ENCODE results near the gene GPR146. TPM values are rescaled to one million over a fixed set of nuclear protein-coding genes. Genes with fewer than 3 reads are reported as not detected.

The GPR146 gene, protein sequence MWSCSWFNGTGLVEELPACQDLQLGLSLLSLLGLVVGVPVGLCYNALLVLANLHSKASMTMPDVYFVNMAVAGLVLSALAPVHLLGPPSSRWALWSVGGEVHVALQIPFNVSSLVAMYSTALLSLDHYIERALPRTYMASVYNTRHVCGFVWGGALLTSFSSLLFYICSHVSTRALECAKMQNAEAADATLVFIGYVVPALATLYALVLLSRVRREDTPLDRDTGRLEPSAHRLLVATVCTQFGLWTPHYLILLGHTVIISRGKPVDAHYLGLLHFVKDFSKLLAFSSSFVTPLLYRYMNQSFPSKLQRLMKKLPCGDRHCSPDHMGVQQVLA
- 10 to 100 TPM in 1 of 3 donors, 1 to 10 TPM in 2; 3.5 to 13.0 (median 5.7) TPM for total RNA-seq
- long read RNA-seq, donor 1, transcript GPR146-205 (2 exons, 534 nt) = minor isoform, 5 of 25 reads
- long read RNA-seq, donor 1, transcript GPR146-203 (2 exons, 1,053 nt) = major isoform, 6 of 25 reads
- long read RNA-seq, donor 1, partial matches to known transcripts = 2 of 25 reads
- long read RNA-seq, donor 1, other reads (novel, unspliced or antisense) = 8 of 25 reads
- long read RNA-seq, donor 2, partial matches to known transcripts = 0 of 5 reads
- long read RNA-seq, donor 2, other reads (novel, unspliced or antisense) = 0 of 5 reads

DNA sequence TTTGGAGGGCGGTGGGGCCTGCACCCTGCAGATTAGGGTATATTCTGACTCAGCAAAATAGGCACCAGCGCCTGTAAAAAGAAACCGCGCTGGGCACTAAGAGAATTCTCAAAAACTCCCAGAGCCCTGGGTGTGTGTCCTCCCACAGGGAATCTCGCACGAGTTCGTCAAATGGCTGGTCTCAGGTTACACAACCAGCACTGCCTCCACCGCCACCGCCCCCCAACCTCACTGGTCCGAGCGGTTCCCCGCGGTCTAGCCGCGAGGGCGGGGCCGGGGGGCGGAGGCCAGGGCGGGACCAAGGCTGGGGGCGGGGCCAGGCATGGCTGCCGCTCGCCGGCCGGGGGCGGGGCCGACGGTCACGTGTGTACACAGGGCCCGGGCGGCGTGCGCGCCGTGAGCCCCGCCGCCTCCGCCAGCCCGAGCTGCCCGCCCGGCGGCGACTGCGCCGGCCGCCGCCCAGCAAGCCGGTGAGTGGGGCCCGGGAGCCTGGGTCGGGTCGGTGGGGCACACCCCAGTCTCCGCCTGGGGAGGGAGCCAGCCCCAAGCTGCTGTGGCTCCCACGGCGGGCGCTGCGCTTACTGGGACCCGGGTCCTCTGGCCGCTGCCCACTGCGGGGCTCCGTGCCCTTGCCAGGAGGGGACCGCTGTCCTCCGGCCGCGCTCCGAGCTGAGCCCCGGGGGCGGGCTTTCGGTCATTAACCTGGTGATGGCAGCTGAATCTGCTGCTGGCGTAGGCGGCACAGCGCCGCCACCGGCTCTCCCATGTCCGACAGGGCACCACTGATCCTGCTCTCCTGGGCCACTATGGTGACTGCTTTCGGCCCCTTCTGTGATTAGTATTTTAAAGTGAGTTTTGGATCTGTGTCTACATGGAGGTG is at the start of gene GPR146:
GPR146 (plus strand) TSS at position 358 of the 880 bp plus-strand sequence. CDS start 12,970 bp downstream, outside the sequence.
- ATAC-seq (peak; percentile 92), DNase-seq (peak; percentile 96 to 99 (median 99))
- Histone ChIP-seq H3K9me3 (no peaks in the 10 kb centered on the region), H3K4me3 (peak within 1 kb of the TSS; percentile 18), H3K36me3 (ENCODE audit: low read depth) (no peaks in the 10 kb centered on the region), H3K4me1 (ENCODE audit: low read depth) (peaks cover 30% of the 10 kb centered on the region)
- intact Hi-C loops (cut with DNase I, micrococcal nuclease) = no loop called here
- TF ChIP-seq, protein P1, sequence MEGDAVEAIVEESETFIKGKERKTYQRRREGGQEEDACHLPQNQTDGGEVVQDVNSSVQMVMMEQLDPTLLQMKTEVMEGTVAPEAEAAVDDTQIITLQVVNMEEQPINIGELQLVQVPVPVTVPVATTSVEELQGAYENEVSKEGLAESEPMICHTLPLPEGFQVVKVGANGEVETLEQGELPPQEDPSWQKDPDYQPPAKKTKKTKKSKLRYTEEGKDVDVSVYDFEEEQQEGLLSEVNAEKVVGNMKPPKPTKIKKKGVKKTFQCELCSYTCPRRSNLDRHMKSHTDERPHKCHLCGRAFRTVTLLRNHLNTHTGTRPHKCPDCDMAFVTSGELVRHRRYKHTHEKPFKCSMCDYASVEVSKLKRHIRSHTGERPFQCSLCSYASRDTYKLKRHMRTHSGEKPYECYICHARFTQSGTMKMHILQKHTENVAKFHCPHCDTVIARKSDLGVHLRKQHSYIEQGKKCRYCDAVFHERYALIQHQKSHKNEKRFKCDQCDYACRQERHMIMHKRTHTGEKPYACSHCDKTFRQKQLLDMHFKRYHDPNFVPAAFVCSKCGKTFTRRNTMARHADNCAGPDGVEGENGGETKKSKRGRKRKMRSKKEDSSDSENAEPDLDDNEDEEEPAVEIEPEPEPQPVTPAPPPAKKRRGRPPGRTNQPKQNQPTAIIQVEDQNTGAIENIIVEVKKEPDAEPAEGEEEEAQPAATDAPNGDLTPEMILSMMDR (IDR thresholded peaks at IDR 0.05) = peak; percentile 41

DNA sequence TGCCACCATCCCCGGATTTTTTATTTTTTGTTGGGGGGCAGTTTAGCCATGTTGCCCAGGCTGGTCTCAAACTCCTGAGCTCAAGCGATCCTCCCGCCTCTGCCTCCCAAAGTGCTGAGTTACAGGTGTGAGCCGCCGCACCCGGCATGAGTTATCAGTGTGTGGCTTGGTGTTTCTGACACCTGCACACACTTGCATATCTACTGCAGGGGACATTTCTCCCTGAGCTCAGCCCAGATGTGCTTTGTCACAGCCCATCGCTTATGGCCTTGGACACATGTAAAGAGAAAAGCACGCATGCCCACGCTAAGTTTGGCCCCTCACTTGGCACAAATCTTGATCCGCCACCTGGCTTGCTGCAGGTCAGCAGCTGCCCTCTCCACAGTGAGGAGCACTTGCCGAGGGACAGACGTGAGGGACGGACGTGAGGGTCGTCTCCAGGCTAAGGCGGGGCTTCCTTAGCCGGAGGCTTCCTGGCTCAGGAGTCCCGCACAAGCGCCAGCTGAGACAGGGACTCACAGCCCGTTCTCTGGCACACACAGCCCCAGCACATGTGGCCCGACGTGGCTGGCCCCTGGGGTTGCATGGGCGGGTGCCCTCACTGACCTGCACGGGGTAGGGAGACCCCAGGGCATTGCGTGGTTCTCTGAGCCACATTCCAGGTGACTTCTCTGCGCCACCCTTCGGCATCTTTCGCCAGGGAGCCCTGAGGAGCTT is 49.6 kb upstream of the GPR146 start:
- TF ChIP-seq, protein P1 (IDR thresholded peaks at IDR 0.05) = no peak
- no peaks in the 10 kb centered on the region for H3K36me3 ChIP-seq (ENCODE audit: low read depth)
- peaks cover 4% of the 10 kb centered on the region for H3K4me1 ChIP-seq (ENCODE audit: low read depth)
- ATAC-seq = no peak
- H3K9me3 ChIP-seq = no peaks in the 10 kb centered on the region
- no peak overlapping the region for H3K4me3 ChIP-seq
- intact Hi-C loops (cut with DNase I, micrococcal nuclease) = loop anchor here (2.0 to 10.0 kb wide), 3 partner anchors 72 to 180 kb away; no protein-coding TSS in a partner anchor
- DNase-seq = no peak

DNA sequence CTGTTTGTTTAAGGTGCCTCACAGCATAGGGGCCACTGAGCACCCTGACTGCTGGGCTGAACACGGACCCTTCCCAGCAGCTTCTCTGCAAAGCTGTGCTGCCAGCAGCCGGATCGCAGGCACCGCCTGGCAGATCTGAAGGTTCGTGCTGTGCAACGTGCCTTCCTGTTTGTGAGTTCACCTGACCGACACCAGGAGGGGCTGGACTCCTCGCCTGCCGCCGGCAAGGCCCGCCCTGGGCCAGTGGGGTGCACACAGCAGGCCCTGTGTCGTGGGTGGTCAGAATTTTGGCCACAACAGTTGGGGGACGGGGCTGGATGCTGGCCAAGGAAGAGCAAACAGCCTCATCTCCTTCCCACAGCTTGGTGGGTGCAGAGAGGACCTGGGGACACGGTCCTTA is 48.8 kb upstream of the GPR146 start:
- ATAC-seq (no peak), DNase-seq (no peak)
- intact Hi-C loops (cut with DNase I, micrococcal nuclease) = loop anchor here in 1 of 2 donors (2.0 to 10.0 kb wide), 2 partner anchors 71 to 179 kb away; no protein-coding TSS in a partner anchor
- TF ChIP-seq, protein P1 (IDR thresholded peaks at IDR 0.05) = no peak
- Histone ChIP-seq H3K4me3 (no peak overlapping the region), H3K4me1 (ENCODE audit: low read depth) (peaks cover 4% of the 10 kb centered on the region), H3K36me3 (ENCODE audit: low read depth) (no peaks in the 10 kb centered on the region), H3K9me3 (no peaks in the 10 kb centered on the region)

DNA sequence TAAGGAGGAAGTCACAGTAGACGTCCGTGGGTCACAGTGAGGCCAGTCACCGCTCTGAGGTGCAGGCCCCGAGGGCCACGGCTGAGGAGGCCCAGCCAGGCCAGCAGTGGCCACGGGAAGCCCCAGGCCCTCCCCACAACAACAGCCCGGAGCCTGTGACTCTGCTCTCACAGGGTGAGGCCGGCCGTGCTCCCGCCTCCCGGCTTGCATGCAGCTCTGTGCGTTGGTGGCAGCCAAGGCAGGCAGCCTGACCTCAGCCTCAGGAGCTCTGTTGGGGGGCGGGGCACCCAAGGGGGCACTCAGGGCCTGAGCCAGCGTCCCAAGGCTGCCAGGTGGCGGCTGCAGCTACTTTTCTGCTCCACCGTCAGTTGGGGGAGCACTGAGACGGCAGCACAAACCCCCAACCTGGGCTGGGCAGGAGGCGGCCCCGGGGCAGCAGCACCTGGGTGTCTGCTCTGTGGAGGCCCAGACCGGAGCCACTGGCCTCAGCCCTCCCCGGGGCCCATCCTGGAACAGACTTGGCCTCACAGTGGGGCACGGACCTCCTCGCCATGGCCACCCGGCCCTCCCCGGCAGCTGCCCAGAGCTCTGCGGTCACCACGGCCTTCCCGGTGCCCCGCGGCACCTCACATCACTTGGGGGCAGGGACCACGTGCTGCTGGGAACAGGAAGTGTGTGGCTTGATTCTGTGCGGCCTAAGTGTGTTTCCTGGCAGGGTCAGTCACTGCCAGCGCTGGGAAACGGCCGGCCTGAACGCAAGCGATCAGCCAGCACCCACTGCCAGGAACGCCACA is 48.1 kb upstream of the GPR146 start:
- no peak for DNase-seq
- no peaks in the 10 kb centered on the region for H3K36me3 ChIP-seq (ENCODE audit: low read depth)
- H3K4me3 ChIP-seq = no peak overlapping the region
- intact Hi-C loops (cut with DNase I, micrococcal nuclease) = loop anchor here in 1 of 2 donors (10.0 kb wide), 1 partner anchor 179 kb away; no protein-coding TSS in a partner anchor
- H3K4me1 ChIP-seq (ENCODE audit: low read depth) = peaks cover 4% of the 10 kb centered on the region
- no peak for ATAC-seq
- TF ChIP-seq, protein P1 (IDR thresholded peaks at IDR 0.05) = no peak
- no peaks in the 10 kb centered on the region for H3K9me3 ChIP-seq
